ENCODE measurements around the gene EFCC1. TPM values are rescaled to one million over a fixed set of nuclear protein-coding genes. Genes with fewer than 3 reads are reported as not detected.

The EFCC1 gene
- total RNA-seq, 4 donors from 2014 or later = 0.22 to 2.1 (median 1.9) TPM

DNA sequence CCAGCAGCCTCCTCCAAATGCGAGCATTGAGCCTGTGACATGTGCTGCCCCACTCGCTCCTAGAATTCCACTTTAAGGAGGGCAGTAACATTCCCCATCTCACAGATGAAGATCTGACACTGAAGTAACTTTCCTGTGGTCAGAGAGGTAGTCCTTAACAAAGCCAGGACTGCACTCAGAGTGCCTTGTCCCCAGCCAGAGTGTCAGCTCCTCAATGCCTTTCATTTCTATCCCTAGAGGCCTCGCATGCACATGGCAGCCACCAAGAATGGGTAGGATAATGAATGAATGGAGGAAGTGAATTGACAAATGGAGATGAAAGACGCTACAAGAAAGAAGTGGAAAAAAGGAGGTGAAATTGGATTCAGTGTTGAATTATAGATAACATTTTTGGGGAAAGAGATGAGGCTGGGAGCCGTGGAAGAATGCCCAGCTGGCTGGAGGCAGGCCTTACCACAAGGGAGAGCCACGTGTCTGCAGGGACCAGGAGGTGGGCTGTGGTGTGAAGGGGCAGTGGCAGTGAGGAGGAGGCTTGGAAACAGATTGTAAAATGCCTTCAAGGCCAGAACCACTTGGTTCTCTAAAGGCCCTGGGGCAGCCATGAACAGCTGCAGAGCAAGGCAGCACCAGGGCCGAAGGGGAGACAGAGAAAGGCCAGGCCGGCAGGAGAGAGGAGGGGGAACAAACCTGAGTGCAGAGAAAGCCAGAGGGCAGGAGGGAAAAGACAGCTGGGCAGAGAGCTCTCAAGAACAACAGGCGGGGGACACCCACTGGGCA, 17.6 kb upstream of the EFCC1 start:
- H3K9me3 ChIP-seq = no peaks in the 10 kb centered on the region
- no peaks in the 10 kb centered on the region for H3K27me3 ChIP-seq
- TF ChIP-seq EP300 (IDR thresholded peaks at IDR 0.05) (no peak), POLR2A (IDR thresholded peaks at IDR 0.05) (no peak)
- TF ChIP-seq, protein P1, sequence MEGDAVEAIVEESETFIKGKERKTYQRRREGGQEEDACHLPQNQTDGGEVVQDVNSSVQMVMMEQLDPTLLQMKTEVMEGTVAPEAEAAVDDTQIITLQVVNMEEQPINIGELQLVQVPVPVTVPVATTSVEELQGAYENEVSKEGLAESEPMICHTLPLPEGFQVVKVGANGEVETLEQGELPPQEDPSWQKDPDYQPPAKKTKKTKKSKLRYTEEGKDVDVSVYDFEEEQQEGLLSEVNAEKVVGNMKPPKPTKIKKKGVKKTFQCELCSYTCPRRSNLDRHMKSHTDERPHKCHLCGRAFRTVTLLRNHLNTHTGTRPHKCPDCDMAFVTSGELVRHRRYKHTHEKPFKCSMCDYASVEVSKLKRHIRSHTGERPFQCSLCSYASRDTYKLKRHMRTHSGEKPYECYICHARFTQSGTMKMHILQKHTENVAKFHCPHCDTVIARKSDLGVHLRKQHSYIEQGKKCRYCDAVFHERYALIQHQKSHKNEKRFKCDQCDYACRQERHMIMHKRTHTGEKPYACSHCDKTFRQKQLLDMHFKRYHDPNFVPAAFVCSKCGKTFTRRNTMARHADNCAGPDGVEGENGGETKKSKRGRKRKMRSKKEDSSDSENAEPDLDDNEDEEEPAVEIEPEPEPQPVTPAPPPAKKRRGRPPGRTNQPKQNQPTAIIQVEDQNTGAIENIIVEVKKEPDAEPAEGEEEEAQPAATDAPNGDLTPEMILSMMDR (IDR thresholded peaks at IDR 0.05) = no peak
- H3K27ac ChIP-seq = no peak overlapping the region
- H3K36me3 ChIP-seq = no peaks in the 10 kb centered on the region
- no peaks in the 10 kb centered on the region for H3K4me1 ChIP-seq
- 65 to 71% methylated on average over 9 of the region's 9 CpGs for WGBS, 2 donors
- H3K4me3 ChIP-seq = no peak overlapping the region
- DNase-seq (ENCODE audit: low spot score in 2 of 2) = no peak

DNA sequence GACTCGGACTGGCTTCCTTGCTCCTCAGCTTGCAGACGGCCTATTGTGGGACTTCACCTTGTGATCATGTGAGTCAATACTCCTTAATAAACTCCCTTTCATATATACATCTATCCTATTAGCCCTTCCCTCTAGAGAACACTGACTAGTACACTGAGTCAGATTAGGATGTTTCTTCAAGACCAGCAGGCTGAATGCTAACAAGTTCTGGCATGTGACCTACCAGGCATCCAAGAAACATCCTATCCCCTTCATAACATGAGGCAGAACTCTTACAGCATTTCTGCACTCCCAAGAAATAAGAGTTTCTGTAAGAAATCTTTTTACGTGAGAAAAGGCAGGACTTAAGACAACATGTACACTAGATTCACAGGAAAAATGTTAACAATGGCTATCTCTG, 16.5 kb upstream of the EFCC1 start:
- TF ChIP-seq POLR2A (IDR thresholded peaks at IDR 0.05) (no peak), EP300 (IDR thresholded peaks at IDR 0.05) (no peak)
- TF ChIP-seq, protein P1 (IDR thresholded peaks at IDR 0.05) = no peak
- Histone ChIP-seq H3K4me1 (no peaks in the 10 kb centered on the region), H3K27me3 (no peaks in the 10 kb centered on the region), H3K36me3 (no peaks in the 10 kb centered on the region), H3K9me3 (no peaks in the 10 kb centered on the region), H3K27ac (no peak overlapping the region), H3K4me3 (no peak overlapping the region)
- DNase-seq (ENCODE audit: low spot score in 2 of 2) = no peak
- WGBS, 2 donors = 82 to 87% methylated on average over 3 of the region's 3 CpGs

DNA sequence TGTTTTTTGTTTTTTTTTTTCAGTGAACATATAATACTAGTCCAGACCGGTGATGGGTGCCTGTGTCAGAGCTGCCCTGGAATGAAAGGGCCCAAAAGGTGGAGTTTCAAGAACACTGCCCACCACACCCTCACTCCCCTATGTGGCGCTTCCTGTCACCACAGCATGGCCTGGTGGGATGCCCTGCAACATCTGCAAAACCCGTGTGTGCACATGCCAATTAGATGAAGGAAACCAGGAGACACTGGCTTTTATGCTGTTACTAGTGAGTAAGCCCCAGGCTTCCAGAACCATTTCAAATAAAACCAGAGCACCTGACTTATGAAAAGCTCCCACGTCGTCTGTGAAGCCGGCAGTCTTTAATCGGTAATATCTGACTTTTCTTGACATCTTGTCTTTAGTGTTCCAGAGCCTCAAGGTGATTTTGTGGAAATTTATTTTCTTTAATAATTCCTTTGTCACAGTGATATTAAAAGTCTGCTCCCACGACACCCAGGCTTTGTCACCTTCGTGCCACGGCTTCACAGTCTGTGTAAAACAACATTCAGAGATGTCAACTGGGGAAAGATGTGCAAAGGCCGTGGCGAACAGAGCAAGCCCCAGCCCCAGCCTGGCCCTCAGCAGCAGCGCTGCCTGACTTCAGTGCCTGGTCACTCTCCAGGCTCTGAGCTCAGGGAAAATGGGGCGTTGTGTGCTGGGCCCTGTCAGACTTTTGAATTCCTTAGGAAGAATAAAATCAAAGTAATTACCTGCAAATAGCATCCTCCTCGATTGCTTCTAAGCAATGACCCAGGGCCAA, 13.6 kb upstream of the EFCC1 start:
- TF ChIP-seq POLR2A (IDR thresholded peaks at IDR 0.05) = no peak
- TF ChIP-seq, protein P1 (IDR thresholded peaks at IDR 0.05) = no peak
- no peak for TF ChIP-seq EP300 (IDR thresholded peaks at IDR 0.05)
- Histone ChIP-seq H3K36me3 (no peaks in the 10 kb centered on the region), H3K4me3 (no peak overlapping the region), H3K27ac (no peak overlapping the region), H3K27me3 (no peaks in the 10 kb centered on the region), H3K4me1 (no peaks in the 10 kb centered on the region), H3K9me3 (no peaks in the 10 kb centered on the region)
- WGBS, 2 donors = 86 to 88% methylated on average over 15 of the region's 15 CpGs
- DNase-seq (ENCODE audit: low spot score in 2 of 2) = no peak

DNA sequence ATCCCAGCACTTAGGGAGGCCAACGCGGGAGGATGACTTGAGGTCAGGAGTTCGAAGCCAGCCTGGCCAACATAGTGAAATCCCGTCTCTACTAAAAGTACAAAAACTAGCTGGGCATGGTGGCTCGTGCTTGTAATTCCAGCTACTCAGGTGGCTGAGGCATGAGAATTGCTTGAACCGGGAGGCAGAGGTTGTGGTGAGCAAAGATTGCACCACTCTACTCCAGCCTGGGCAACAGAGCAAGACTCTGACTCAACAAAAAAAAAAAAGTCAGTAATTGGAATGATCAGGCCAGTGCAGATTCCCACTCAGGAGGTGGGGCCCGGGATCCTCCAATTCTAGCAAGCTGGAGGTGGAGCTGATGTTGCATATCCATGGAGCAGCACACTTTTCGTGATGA, 12.8 kb upstream of the EFCC1 start:
- Histone ChIP-seq H3K4me1 (peaks cover 0 to 4% (median 0%) of the 10 kb centered on the region in 4 donors), H3K9me3 (no peaks in the 10 kb centered on the region), H3K36me3 (no peaks in the 10 kb centered on the region), H3K4me3 (no peak overlapping the region), H3K27ac (no peak overlapping the region), H3K27me3 (peaks cover 0 to 8% of the 10 kb centered on the region in 2 donors)
- TF ChIP-seq, protein P1 (IDR thresholded peaks at IDR 0.05) = no peak
- TF ChIP-seq EP300 (IDR thresholded peaks at IDR 0.05) = no peak
- WGBS, 2 donors = 90 to 92% methylated on average over 8 of the region's 8 CpGs
- DNase-seq (ENCODE audit: low spot score in 2 of 2) = no peak

DNA sequence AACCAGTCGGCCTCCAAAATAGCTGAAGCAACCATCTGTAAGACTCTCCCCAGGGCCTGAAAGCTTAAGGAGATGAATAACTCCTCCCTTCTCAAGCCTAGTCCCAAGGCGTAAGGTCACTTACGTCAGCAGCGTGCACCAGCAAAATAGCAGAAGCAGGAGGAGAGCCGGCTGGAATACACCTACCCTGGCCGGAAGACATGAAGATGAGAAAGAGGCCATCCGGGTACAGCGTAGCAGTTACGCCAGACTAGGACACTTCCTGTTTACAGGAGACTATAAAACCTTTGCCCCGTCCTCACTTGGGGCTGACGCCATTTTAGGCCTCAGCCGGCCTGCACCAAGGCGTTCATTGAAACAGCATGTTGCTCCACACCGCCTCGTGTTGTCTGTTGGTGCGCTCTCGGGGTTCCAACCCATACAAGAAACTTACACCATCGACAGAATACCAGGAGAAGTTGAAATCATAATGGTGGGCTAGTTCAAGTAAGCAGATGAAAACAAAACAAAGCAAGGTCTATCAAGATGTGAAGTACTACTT, 9.7 kb upstream of the EFCC1 start:
- Histone ChIP-seq H3K9me3 (no peaks in the 10 kb centered on the region), H3K27me3 (peaks cover 0 to 31% of the 10 kb centered on the region in 2 donors), H3K4me3 (no peak overlapping the region), H3K36me3 (no peaks in the 10 kb centered on the region), H3K4me1 (peaks cover 0 to 18% (median 7%) of the 10 kb centered on the region in 4 donors), H3K27ac (no peak overlapping the region)
- TF ChIP-seq, protein P1 (IDR thresholded peaks at IDR 0.05) = no peak
- TF ChIP-seq EP300 (IDR thresholded peaks at IDR 0.05) (no peak), POLR2A (IDR thresholded peaks at IDR 0.05) (no peak)
- 90 to 91% methylated on average over 18 of the region's 18 CpGs for WGBS, 2 donors
- DNase-seq (ENCODE audit: low spot score in 2 of 2) = no peak

Measured in tibial nerve (tissue), 4 donors.